Breast epithelium (tissue), 3 donors: ENCODE measurements around the gene PLD1.

Experiments used
- CTCF ChIP-seq, 3 donors: fragments of 450-650 bp; IDR thresholded peaks; one replicate each; pipeline ENCODE4 v1.5.1; 2016 to 2017; ENCODE audit warnings: antibody characterized with exemption in 3 of 3, mild to moderate bottlenecking in 3 of 3, moderate library complexity in 3 of 3
- POLR2A ChIP-seq: fragments of 450-650 bp; IDR thresholded peaks from one replicate; pipeline ENCODE4 v1.6.1; 2016; ENCODE audit warnings: antibody characterized with exemption, mild to moderate bottlenecking, moderate library complexity

GRCh38 chr3:171802590-171802956 lies 7.7 kb downstream of the PLD1 start:
- no peak for TF ChIP-seq POLR2A
- no peak for TF ChIP-seq CTCF (IDR thresholded peaks at IDR 0.05)
